IPS-NIHi11 (cell line): ENCODE measurements around the gene EFNB2.
A peak's percentile ranks its signal among the peaks of the same experiment; 100 is the strongest.

Experiments
- DNase-seq: peaks from one replicate; pipeline ENCODE4 v3.0.0; 2012; ENCODE audit warnings: mixed read lengths, low spot score

The EFNB2 gene

DNA sequence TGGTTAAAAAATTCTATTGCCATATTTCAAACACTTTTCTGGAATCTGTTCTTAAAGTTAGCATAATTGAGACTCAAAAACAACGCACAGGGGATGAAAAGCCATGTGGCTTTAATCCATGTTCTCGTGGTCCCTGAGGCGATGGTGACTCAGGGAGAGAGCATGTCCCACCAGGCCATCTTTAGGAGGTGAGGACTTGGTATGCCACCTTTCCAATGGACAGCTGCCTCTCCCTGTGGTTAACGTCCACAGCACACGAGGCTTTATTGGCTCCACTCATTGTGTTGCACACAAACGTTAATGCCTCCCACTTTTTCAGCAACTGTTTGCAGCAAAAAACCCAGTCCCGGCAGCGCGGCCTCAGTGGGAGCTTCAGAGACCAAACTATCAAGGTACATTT, 51.4 kb downstream of the EFNB2 start:
- no peak for DNase-seq

DNA sequence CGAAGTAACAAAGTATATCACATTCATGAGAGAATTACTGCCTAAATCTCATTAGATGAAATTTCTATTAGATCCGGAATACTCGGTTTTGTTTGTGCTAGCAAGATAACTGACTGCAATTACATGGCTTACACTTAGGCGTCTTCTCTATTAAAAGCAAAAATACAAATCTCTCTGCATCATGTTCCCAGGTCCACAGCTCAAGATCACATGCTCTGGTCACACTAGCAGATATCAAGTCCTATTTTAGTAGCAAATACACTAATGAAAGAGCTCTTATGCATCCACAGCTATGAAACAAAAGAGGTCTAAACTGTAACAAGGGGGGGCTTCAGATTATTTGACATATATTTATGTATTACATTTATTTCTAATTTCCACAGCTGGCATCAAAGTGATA, 53.5 kb downstream of the EFNB2 start:
- no peak for DNase-seq

DNA sequence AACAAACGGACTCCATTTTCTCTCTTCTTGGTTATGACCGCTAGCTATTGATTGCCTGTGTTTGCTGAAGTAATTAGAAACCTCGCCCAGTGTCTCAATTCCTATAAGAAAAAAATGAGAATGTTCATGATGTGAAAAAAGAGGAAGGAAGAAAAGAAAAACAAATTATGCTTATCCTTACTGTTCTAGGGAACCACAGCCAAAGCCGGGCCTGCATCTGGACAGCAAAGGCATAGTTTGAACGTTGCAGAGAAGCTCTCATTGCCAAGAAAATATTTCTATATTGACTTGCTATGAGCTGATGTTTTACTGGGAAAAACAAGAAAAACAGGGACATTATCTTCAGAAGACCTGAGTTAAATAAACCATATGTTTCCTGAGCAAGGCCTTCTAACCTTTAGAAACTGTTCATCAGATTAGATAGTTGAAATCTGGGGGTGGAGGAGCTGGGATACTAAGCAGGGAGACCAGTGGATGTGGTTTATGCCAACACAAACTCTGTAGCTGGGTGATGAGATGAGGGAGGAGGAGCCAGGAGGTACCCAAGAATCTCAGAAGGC, 55.0 kb downstream of the EFNB2 start:
- DNase-seq: no peak

DNA sequence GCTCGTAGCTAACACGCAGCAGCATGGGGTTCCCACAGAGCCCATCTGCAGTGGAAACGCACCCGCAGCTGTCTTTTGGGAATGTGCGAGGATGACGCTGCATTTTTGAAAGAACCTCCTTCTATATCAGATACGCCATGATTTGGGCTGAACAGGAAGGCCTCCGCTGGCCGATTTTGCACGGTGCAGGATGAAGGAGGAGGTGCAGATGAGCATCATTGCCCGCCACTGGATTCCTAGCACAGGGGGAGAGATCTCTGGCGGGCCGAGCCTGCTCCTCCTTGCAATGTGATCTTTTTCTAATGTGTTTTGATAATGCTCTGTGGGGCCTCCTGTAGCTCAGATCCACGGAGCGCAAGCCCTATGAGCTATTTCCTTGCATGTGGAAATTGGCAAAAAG, 55.5 kb downstream of the EFNB2 start:
- DNase-seq: no peak

DNA sequence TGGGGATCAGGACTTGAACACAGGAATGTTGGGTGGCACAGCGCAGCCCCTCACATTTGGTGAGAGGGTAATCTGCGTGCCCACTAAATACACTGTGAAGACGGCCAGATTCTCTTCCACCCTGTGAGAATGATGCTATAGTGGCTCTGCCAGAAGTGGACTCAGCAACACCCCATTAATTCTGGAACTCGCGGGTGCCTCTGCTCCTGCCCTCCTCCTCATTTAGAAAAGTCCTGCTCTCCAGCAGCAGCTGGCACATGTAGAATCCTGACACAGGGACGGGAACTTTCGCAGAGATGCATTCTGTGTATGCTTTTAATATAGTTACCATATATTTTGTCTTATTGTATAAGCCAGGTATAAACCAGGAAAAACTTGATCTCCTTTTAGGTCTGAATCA, 57.3 kb downstream of the EFNB2 start:
- DNase-seq: no peak

DNA sequence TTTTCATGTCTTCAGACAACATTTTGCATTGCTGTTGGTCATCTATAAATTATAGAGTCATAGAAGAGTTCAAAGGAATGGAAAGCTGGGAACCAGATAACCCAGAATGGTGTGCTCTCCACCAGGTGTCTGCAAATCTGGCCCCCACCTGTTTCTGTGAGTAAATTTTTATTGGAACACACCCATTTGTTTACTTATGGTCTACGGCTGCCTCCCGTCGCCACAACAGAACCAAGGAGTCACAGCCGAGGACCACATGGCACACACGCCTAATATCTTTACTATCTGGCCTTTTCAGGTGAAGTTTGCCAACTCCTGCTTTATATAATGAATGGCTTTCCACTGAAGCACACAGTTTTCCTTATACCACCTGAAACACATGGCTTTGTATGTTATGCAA, 58.2 kb downstream of the EFNB2 start:
- no peak for DNase-seq

DNA sequence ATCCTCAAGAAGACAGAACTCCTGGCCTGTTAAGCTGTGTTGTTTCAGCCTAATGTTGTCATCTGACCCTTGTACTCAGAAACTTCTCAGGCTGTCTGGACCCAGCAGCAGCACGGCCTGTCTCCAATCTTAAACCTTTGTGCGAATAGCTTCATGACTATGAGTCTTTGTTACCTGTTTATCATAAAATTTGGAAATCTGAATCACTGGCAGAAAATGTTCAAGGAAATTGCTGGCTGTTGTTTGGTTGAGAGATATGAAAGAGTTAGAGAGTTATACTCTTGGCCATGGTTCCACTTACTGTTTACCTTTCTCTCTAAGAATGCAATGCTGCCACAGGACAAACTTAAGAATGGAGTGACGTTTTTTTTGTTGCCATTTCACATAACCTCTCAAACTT, 59.6 kb downstream of the EFNB2 start:
- no peak for DNase-seq

DNA sequence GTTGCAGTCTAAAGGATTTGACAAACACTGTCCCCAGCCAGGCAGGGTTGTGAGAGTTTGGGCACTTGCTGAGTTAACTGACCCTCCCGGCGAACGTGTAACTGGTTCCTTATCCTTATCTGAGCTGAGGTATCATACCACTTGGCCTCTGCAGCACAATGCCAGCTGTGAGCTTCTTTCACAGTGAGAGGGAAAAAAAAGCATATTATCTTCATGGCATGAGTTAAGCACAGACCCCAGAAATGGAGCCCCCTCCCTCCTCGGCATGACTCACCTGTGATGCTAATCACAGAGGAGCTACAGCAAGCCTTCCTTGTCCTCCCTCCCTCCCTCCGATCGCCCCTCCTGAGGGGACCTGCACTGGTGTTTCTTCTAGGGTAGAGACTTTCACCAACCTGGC, 60.5 kb downstream of the EFNB2 start:
- DNase-seq: no peak

DNA sequence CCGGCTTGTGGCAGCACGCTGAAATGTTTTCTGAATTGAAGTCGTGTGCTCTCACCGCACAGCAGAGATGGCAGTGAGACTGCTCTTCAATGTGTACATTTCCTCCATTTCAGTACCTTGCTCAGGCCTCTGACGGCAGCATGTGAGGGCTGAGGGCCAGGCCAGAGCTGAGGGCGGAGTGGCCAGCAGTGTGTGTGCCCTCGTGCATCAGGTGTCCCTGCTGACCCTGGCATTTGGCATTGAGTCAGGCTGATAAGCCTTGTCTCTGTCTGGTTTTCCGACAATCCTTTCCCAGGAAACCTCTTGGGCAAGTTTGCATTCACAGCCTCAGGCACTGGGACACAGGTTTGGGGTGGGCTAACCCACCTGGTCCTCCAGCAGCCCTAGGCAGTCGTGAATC, 62.3 kb downstream of the EFNB2 start:
- DNase-seq: no peak

DNA sequence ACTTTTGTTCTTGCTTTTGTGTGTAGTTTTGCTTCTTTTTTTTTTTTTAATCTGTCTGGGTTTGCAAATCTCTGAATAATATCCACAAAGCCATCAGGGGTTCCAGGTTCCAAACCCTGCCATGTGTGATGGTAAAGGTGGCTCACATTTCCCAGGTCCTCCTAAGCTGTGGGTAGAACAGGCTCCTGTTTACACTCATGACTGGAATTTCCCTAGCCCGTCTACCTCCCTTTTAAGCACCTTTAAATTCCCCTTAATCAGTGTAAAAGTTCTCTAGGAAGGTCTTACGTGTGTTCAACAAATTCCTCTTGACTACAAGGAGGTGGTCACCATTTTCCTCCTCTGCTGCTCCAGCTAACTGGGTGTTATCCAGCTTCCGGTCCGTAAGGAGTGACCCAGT, 62.8 kb downstream of the EFNB2 start:
- no peak for DNase-seq

DNA sequence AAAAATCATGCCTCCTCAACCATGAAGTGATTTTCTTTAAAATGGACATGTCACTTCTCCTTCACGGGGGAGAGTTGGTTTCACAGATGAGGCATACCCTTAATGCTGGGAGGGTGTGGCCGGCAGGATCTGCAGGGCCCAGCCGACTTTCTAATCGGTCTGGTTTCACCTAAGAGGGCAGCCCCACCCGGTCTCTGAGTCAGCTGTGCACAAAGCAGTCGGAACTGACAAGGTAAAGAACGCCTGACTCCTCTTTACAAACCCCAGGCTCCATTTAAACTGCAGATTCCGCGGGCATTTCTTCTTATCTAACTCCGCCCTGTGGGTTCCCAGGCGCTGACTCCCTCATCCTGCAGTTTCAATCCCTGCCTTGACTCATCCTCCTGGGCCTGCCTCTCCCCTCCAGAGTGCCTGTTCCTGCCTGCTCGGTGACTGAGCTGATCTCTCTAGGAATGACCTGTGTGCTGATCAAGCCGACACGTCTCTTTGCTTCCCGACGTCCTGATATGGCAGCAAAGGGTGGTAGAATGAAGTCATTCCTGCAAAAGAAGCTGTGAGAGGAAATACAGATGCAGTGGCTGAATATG, 63.4 kb downstream of the EFNB2 start:
- peak; percentile 67 for DNase-seq

DNA sequence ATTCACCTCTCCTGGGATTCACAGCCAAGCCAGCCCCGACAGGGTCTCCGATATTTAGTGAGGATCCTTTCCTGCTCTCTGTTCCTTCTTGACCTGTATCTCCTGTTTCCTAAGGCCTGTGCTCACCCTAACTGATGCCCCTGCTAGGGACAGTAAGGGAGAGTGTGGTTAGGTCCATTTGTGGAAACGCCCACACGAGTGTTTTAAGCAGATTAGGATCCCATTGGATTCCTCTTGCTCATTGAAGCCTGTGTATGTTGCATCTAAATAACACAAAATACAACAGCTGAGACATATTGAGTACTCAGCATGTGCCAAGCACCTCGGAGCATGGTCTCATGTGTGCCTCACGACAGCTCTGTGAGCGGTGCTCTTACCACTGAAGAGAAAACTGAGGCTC, 64.9 kb downstream of the EFNB2 start:
- no peak for DNase-seq

DNA sequence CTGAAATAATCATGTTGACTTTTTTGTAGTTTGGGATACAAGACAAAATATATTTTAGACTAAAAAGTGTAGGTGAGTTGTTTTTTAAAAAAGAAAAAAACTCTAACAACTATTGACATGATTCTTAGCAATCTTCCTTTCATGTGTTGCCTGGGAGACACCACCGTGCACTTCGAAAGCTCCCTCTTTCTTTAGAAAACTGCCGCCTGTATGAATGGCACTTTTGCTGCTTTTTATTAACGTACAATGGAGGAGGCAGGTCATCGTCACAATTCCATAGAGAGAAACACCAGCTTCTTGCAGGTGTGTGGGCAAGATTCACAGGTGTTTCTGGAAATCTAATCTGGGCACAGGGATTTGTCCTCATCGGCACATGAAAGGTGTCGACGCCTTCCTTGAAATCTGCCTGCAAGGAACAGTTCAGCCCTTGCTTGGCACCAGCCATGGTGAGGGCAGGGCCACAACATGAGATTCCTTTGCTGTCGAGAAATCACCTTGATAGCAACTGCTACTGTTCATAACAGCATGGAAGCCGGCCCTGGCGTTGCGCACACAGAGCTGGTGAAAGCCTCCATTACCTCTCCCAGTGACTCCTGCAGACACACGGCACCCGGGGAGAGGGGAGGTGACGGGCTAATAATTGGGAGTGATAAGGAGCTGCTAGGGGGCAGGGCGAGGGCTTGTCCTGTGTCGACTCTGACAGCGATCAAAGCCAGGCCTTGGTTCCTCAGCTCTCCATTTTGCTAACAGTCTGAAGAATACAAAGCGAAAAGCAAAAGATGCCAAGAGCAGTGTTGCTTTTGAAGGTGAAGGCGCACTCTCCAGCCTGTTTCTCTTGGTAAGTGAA, 66.5 kb downstream of the EFNB2 start:
- DNase-seq: no peak

DNA sequence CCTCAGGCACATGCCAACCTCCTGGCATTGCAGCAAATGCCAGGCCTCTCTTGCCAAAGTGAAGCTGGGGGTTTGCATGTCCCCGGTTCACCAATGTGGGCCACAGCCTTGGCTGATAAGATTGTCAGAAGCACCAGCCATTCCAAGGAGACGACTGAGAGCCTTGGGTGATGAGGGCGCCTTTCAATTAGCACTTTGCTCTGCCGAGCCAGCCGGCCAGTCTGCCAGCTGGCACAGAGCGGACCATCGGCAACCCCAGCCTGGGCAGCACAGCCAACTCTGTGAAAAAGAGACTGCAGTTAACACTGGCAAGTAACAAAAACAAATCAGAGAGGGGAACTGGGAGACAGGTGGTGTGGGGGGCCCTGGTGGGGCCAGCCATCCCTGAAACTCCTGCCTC, 67.3 kb downstream of the EFNB2 start:
- DNase-seq: no peak

DNA sequence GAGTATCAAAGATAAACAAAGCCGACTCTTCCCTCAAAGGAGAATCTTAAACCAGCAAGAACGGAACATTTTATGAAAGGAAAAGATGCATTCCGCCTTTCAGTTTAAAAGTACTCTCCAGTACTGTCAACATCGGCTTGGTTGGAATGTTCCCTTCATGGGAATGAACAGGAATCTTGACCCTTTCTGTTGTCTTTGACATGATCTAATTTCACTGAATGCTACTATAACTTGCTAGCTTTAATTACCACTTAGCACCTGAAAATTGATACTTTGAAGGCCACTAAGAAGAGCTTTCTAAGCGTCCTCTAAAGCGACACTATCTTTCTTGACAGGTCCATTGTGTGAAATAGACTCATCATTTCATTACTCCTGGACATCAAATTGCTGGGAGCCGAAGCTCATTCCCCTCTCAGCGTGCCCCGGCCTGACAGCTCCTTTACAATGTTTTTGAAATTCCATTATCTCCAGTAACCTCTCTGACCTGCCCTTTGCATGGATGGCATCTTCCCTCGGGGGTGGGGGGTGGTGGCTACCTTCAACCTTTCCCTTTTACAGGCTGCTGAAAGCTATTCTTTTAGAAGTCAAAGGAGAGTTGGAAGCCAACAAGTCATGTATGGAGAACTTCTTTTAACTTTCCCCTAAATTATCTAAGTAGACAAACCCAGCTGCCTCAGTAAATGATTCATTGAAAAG, 67.9 kb downstream of the EFNB2 start:
- no peak for DNase-seq

DNA sequence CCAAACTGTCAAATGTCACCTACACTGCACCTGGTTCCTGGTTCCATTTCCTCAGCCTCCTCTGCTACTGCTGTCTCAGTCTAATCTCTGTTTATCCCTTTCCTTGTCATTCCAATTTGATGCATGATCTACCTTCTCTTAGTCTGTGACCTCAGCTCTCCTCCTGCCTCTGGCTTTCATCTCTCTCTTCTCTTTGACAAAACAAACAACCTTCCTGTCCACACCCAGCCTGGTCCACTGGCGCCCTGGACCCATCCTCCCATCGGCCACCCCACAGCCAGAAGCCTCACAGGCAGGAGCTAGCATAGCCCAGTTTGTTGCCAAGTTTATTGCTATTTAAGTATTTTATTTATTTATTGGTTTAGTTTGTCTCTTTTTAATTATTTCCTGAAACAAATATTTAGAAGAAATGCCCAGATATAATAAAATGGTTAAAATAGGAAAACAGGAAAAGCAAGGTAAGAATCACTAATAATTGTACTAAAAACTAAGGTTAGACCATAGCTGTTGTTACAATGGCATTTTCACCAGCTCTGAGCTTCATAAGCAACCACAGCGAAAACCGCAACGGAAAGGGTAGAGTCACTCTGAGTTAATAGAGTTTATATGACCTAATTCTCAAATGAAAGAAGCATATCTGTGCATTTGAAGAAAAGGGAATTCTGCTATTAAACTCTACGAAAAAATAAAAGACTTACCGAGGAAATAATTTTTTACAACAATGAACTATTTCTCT, 68.6 kb downstream of the EFNB2 start:
- DNase-seq: no peak

DNA sequence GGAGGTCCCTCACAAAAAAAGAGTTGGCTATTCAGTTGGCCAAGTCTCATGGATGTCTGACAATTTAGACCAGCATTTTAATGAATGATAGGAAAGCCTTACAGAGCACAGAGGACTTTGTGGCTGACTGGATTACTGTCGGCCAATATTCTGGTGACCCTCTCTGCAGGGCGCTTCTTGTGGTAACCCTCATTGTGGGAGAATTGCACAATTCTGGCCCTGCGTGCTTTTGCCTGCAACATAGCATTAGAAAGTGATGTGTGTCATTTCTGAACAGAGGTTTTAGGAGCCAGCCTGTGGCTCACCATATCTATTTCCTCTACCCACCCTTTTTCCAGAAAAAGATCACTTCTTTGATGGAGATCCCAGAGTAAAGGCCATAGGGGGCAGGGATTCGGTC, 71.4 kb downstream of the EFNB2 start:
- DNase-seq: no peak

DNA sequence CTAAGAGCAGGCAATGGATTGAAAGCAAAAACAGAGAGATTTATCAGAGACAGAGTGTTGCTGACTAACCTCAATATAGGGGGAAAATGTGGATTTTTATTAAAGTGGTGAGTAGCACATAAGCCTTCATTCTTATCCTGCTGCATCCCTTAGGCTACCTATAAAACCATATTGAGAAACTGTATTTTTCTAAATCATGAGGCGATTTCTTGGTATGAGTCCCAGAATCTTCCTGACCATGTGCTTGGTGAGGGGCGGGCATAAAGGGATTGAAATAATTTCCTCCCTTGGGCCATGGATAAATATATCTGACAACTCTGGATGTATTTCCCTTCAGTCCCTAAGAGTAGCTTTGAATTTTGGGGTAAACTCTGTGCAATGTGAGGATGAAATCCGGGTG, 72.8 kb downstream of the EFNB2 start:
- no peak for DNase-seq

DNA sequence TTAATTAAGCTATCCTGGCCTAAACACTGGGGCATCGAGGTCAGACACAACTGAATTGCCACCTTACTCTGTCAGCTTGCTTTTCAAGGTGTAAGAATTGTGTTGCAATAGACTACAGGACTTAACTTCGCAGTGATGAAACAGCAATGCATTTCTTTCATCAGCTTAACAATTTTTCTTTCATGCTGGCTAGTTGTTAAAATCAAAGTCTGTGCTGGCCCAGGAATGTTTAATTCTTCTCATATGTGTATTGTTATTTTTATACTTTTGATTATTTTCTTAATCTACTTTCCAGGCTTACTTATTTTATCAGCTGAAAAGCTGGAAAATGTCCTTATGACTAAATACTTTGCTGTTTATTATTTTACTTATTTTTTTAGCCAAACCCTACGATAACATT, 79.7 kb downstream of the EFNB2 start:
- no peak for DNase-seq

DNA sequence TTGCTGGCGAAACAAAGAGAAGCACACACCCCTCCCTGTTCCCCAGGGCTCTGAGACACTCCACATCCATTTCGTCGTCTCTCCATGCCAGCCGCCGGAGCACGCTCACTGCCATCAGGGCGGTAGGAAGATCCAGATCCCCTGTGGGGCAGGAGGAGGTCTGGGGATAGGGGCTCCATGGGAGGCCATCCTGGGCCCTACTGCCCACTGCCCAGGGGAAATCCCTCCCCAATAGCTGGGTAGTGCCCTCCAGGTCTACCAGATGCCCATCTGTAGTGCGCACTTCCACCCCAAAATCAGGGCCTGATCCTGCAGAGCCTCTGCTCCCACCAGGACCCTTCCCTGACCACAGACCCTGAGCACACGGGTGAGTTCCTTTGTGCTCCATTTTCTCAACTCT, 80.3 kb downstream of the EFNB2 start:
- no peak for DNase-seq

DNA sequence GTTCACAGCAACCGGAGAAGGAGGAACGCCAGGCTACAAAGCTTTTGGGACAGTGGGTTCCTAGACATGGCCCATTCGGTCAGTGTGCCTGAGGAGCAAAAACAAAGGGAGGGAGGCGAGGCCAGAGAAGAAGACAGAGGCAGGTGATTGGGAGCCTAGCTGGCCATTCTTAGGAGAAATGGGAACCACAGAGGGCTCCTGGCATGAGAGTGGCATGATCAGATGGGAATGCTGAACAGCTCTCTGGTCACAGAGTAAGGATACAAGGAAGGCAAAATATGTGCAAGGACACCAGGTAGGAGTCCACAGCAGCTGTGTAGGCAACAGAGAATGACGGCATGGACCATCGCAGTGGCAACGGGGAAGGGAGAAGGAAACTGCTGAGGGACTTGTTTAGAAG, 82.4 kb downstream of the EFNB2 start:
- DNase-seq: no peak

DNA sequence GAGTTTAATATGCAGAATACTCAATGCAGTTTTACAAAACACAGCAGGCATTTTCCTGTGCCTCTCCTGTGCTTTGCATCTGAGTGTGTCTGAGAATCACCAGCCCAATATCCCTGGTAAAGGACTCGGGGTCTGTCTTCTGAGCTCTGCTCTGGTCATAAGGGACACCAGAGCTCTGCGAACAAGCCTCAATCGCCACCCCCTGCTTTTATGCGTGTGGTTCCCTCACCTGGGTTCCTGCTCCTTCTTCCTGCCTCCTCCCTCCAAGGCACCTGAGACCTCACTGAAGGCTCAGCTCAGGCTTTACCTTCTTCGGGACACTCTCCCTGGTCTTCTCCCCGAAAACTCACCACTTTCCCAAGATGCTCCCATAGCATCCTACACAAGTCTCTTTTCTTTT, 84.5 kb downstream of the EFNB2 start:
- DNase-seq: no peak
